GM10847 (cell line): ENCODE results near the gene CRYGC.

Source experiments
- POLR2A ChIP-seq: IDR thresholded peaks from 2 replicates; pipeline ENCODE4 v1.6.1; 2011; ENCODE audit not compliant: insufficient read length; ENCODE audit errors: extremely low read depth

Gene CRYGC

GRCh38 chr2:208112969-208113368 is 16.7 kb downstream of the CRYGC start:
- TF ChIP-seq POLR2A: no peak

GRCh38 chr2:208103616-208104015 is 26.0 kb downstream of the CRYGC start:
- TF ChIP-seq POLR2A: no peak

DNA sequence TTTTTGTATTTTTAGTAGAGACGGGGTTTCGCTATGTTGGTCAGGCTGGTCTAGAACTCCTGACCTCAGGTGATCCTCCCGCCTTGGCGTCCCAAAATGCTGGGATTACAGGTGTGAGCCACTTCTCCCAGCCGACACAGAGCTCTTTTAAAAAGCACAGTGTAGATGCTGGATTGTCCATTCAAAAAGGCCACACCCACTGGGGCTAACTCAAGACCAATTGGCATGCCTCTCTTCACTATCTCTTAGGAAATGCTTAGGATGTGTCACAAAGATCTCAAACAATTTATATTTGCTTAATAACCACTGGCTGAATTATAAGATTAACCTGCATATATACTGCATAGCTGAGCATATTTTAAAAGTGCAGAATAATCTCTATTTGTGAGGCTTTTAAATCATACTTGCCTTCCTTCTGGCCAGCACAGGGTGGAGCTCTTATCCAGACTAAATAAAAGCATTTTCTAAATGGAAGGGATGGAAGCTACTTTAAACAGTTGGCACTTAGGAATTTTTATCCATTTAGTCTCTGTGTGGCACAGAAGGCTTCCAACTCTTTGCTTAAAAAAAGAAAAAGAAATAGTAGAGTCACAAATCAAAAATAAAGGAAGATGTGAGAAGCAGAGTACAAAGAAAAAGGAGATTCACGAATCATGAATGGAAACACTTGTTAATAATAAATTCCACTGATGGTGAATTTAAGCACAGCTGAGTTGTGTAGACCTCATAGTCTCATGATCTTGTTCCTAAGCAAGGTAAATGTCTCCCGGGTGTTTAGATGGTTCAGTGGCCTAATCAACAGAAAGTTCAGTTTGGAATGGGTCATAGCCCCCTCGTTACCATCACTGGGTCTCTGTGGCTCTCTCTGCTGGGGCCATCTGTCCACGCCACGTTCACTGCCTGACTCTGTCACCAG is 27.7 kb downstream of the CRYGC start:
- no peak for TF ChIP-seq POLR2A

GRCh38 chr2:208099682-208100470 is 29.8 kb downstream of the CRYGC start:
- TF ChIP-seq POLR2A: no peak

DNA sequence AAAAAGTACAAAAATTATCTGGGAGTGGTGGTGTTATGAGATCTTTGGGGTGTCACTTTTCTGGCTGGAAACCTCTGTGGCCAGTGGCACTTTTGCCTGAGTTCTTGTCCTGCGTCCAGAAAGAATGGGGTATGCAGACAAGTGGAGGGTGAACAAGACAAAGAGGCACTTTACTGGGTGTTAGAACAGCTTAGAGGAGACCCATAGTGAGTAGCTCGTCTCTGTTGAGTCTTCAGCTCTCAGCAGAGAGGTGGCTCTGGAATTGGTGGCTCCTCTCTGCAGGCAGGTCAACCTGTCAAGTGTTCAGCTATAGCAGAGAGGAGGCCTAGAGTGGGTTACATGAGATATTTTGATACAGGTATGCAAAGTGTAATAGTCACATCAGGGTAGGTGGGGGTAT is 31.4 kb downstream of the CRYGC start:
- no peak for TF ChIP-seq POLR2A

GRCh38 chr2:208097801-208098200 is 31.8 kb downstream of the CRYGC start:
- no peak for TF ChIP-seq POLR2A

GRCh38 chr2:208097313-208097712 is 32.3 kb downstream of the CRYGC start:
- no peak for TF ChIP-seq POLR2A

DNA sequence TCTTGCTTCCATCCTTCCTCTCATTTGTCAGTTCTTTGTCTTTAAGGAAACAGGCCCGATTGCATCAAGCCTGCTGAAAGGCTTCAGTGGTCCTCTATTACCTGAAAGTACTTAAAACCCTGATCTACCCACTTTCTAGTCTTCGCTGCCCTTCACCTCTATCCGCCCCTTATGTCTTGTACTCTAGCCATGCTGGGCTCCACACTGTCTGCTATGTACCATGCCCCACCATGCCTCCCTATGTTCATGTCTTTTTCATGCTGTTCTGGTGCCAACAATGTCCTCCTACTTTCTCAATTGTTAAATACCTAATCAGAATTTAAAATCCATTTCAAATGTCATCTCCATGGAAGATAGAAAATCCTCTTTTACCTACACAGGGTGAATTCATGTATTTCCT is 33.5 kb downstream of the CRYGC start:
- no peak for TF ChIP-seq POLR2A

GRCh38 chr2:208093128-208093527 is 36.5 kb downstream of the CRYGC start:
- TF ChIP-seq POLR2A: no peak

- no peak for TF ChIP-seq POLR2A
Measured at GRCh38 chr2:208092093-208092832, 37.4 kb downstream of the CRYGC start.

- no peak for TF ChIP-seq POLR2A
Measured at GRCh38 chr2:208090420-208090819, 39.2 kb downstream of the CRYGC start.

GRCh38 chr2:208086029-208086428 is 43.6 kb downstream of the CRYGC start:
- no peak for TF ChIP-seq POLR2A

DNA sequence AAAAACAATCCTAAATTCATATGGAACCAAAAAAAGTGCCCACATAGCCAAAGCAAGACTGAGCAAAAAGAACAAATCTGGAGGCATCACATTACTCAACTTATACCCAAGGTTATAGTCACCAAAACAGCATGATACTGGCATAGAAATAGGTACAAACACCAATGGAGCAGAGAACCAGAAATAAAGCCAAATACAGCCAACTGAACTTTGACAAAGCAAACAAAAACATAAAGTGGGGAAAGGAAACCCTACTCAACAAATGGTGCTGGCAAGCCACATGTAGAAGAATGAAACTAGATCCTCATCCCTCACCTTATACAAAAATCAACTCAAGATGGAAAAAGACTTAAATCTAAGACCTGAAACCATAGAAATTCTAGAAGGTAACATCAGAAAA is 45.8 kb downstream of the CRYGC start:
- no peak for TF ChIP-seq POLR2A
